Neural cell (in vitro differentiated cells): ENCODE results near the gene DMRT1. TPM values are rescaled to one million over a fixed set of nuclear protein-coding genes. Genes with fewer than 3 reads are reported as not detected.

ENCODE experiments used
- H2AFZ ChIP-seq: fragments of 200-600, 300-800 bp; sonication (generic), shearing (Covaris generic); 2 replicates; pipeline ENCODE4 v1.6.0; 2014; ENCODE audit warnings: low read depth, mild to moderate bottlenecking, antibody characterized with exemption, low read length, moderate library complexity
- H3F3A ChIP-seq: fragments of 200-600 bp; shearing (Covaris generic); 2 replicates; pipeline ENCODE4 v1.6.1; 2016; ENCODE audit warnings: mild to moderate bottlenecking, moderate library complexity, mixed read lengths, antibody characterized with exemption, low read length; ENCODE audit not compliant: insufficient read depth, poor library complexity, severe bottlenecking
- H3K27ac ChIP-seq: fragments of 200-600, 300-800 bp; sonication (generic), shearing (Covaris generic); 2 replicates; pipeline ENCODE4 v1.5.1; 2014; ENCODE audit warnings: mild to moderate bottlenecking, low read length, moderate library complexity
- H3K27me3 ChIP-seq: fragments of 300-800, 200-600 bp; sonication (generic), shearing (Covaris generic); 2 replicates; pipeline ENCODE4 v1.6.0; 2014; ENCODE audit warnings: mild to moderate bottlenecking, low read depth, low read length, moderate library complexity; ENCODE audit not compliant: insufficient read depth
- H3K36me3 ChIP-seq: fragments of 300-800, 200-600 bp; sonication (generic), shearing (Covaris generic); 2 replicates; pipeline ENCODE4 v1.5.1; 2014; ENCODE audit warnings: mild to moderate bottlenecking, antibody characterized with exemption, low read length, moderate library complexity; ENCODE audit not compliant: insufficient read depth
- H3K4me2 ChIP-seq: fragments of 300-800, 200-600 bp; sonication (generic), shearing (Covaris generic); 2 replicates; pipeline ENCODE4 v1.6.0; 2014; ENCODE audit warnings: mild to moderate bottlenecking, low read length
- H3K4me3 ChIP-seq: fragments of 300-800, 200-600 bp; sonication (generic), shearing (Covaris generic); 2 replicates; pipeline ENCODE4 v1.5.1; 2014; ENCODE audit warnings: mild to moderate bottlenecking, low read length, moderate library complexity
- H3K79me2 ChIP-seq: fragments of 200-600 bp; shearing (Covaris generic); replicated peaks from 2 replicates; pipeline ENCODE4 v1.6.0; 2014; ENCODE audit warnings: mild to moderate bottlenecking, low read length, moderate library complexity; ENCODE audit not compliant: insufficient read depth
- H3K9ac ChIP-seq: fragments of 300-800, 200-600 bp; sonication (generic), shearing (Covaris generic); 2 replicates; pipeline ENCODE4 v1.6.1; 2016; ENCODE audit warnings: mild to moderate bottlenecking, low read length, mixed read lengths
- H3K9me2 ChIP-seq: fragments of 200-600 bp; shearing (Covaris generic); 2 replicates; pipeline ENCODE4 v1.6.1; 2016; ENCODE audit warnings: mild to moderate bottlenecking, low read length, mixed read lengths; ENCODE audit not compliant: insufficient read depth
- H3K9me3 ChIP-seq: fragments of 200-600, 300-800 bp; sonication (generic), shearing (Covaris generic); 2 replicates; pipeline ENCODE4 v1.6.1; 2016; ENCODE audit warnings: mild to moderate bottlenecking, mixed run types, low read length, moderate library complexity, mixed read lengths
- H4K20me1 ChIP-seq: fragments of 200-600 bp; shearing (Covaris generic); 2 replicates; pipeline ENCODE4 v1.6.1; 2016; ENCODE audit warnings: mild to moderate bottlenecking, mixed run types; ENCODE audit not compliant: insufficient read depth
- EP300 ChIP-seq: fragments of 450-650 bp; conservative IDR thresholded peaks from 2 replicates; pipeline ENCODE4 v1.6.1; 2014; ENCODE audit warnings: antibody characterized with exemption, mild to moderate bottlenecking, moderate library complexity; ENCODE audit not compliant: poor library complexity, severe bottlenecking
- EZH2 ChIP-seq: fragments of 200-600, 300-800 bp; shearing (Covaris generic), sonication (generic); IDR thresholded peaks from 2 replicates; pipeline ENCODE4 v1.6.1; 2014; ENCODE audit warnings: antibody characterized with exemption, low read length, borderline replicate concordance, mild to moderate bottlenecking; ENCODE audit not compliant: insufficient read depth, poor library complexity, severe bottlenecking
- MXI1 ChIP-seq: fragments of 450-650 bp; conservative IDR thresholded peaks from 2 replicates; pipeline ENCODE4 v1.6.1; 2014; ENCODE audit warnings: antibody characterized with exemption, mild to moderate bottlenecking; ENCODE audit not compliant: poor library complexity, severe bottlenecking
- POLR2AphosphoS5 ChIP-seq: IDR thresholded peaks from 2 replicates; pipeline ENCODE4 v1.6.1; 2012
- RAD21 ChIP-seq: fragments of 450-650 bp; conservative IDR thresholded peaks from 2 replicates; pipeline ENCODE4 v1.6.1; 2014; ENCODE audit warnings: antibody characterized with exemption, mild to moderate bottlenecking, moderate library complexity
- SMC3 ChIP-seq: fragments of 450-650 bp; conservative IDR thresholded peaks from 2 replicates; pipeline ENCODE4 v1.6.1; 2014; ENCODE audit warnings: antibody characterized with exemption, mild to moderate bottlenecking, moderate library complexity; ENCODE audit not compliant: poor library complexity
- TAF1 ChIP-seq: IDR thresholded peaks from 2 replicates; pipeline ENCODE4 v1.6.1; 2012; ENCODE audit warnings: low read depth
- polyA plus RNA-seq: library from polyadenylated mRNA; depleted of rRNA; stranded (reverse); fragments of >200 nt; gene quantifications from 2 replicates; pipeline ENCODE4 v1.2.3, GENCODE V29; 2014
- TF ChIP-seq, protein P1 (sequence below): IDR thresholded peaks from 2 replicates; pipeline ENCODE4 v1.6.1; 2012; ENCODE audit warnings: borderline replicate concordance
- TF ChIP-seq, protein P2 (sequence below): fragments of 450-650 bp; IDR thresholded peaks from 2 replicates; pipeline ENCODE4 v1.5.1; 2014; ENCODE audit warnings: antibody characterized with exemption, mild to moderate bottlenecking, moderate library complexity; ENCODE audit not compliant: poor library complexity, severe bottlenecking

The DMRT1 gene
- polyA plus RNA-seq, 1 donor from 2014 or later: 0.26 TPM

DNA sequence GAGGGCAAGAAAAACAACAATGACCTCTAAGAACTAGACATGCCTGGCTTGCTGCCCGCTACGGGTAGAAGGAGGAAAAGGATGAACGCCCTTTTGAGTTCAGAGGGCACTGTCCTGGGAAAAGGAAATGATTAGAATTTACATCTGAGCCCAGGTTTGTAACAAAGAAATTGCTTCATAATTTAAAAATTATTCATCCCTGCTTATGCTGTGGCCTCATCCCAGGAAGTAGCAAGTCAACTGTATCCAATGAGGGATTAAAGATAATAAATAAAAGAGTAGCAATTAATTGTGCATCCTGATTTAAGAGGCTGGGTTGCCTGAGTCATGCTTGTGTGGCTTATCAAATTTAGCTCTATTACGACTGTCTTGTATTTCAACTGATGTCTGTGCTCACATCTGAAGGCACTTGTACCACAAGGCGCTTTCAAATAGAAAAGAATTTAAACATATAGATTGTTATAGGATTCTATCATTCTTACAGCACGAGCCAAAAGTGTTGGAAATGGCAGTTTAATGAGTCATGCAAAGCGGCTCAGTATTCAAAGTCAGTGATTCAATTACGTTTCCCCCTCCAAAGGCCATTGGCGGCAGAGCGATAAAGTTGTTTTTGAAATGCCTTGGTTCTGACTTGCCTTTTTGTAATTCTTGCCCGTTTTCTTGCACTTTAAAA lies 40.0 kb upstream of the DMRT1 start:
- no peak overlapping the region for H3K4me2 ChIP-seq
- no peaks in the 10 kb centered on the region for H3K36me3 ChIP-seq
- H4K20me1 ChIP-seq: no peaks in the 10 kb centered on the region
- no peaks in the 10 kb centered on the region for H3K9me2 ChIP-seq
- H2AFZ ChIP-seq: no peak overlapping the region
- H3K9me3 ChIP-seq: no peaks in the 10 kb centered on the region
- no peaks in the 10 kb centered on the region for H3K27me3 ChIP-seq
- no peak overlapping the region for H3K27ac ChIP-seq
- TF ChIP-seq SMC3 (no peak), RAD21 (no peak), EZH2 (no peak), POLR2AphosphoS5 (no peak), MXI1 (no peak), EP300 (no peak), TAF1 (no peak)
- TF ChIP-seq, protein P1, sequence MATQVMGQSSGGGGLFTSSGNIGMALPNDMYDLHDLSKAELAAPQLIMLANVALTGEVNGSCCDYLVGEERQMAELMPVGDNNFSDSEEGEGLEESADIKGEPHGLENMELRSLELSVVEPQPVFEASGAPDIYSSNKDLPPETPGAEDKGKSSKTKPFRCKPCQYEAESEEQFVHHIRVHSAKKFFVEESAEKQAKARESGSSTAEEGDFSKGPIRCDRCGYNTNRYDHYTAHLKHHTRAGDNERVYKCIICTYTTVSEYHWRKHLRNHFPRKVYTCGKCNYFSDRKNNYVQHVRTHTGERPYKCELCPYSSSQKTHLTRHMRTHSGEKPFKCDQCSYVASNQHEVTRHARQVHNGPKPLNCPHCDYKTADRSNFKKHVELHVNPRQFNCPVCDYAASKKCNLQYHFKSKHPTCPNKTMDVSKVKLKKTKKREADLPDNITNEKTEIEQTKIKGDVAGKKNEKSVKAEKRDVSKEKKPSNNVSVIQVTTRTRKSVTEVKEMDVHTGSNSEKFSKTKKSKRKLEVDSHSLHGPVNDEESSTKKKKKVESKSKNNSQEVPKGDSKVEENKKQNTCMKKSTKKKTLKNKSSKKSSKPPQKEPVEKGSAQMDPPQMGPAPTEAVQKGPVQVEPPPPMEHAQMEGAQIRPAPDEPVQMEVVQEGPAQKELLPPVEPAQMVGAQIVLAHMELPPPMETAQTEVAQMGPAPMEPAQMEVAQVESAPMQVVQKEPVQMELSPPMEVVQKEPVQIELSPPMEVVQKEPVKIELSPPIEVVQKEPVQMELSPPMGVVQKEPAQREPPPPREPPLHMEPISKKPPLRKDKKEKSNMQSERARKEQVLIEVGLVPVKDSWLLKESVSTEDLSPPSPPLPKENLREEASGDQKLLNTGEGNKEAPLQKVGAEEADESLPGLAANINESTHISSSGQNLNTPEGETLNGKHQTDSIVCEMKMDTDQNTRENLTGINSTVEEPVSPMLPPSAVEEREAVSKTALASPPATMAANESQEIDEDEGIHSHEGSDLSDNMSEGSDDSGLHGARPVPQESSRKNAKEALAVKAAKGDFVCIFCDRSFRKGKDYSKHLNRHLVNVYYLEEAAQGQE: no peak
- TF ChIP-seq, protein P2, sequence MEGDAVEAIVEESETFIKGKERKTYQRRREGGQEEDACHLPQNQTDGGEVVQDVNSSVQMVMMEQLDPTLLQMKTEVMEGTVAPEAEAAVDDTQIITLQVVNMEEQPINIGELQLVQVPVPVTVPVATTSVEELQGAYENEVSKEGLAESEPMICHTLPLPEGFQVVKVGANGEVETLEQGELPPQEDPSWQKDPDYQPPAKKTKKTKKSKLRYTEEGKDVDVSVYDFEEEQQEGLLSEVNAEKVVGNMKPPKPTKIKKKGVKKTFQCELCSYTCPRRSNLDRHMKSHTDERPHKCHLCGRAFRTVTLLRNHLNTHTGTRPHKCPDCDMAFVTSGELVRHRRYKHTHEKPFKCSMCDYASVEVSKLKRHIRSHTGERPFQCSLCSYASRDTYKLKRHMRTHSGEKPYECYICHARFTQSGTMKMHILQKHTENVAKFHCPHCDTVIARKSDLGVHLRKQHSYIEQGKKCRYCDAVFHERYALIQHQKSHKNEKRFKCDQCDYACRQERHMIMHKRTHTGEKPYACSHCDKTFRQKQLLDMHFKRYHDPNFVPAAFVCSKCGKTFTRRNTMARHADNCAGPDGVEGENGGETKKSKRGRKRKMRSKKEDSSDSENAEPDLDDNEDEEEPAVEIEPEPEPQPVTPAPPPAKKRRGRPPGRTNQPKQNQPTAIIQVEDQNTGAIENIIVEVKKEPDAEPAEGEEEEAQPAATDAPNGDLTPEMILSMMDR: no peak
- H3K4me3 ChIP-seq: no peak overlapping the region
- no peaks in the 10 kb centered on the region for H3K79me2 ChIP-seq
- no peaks in the 10 kb centered on the region for H3F3A ChIP-seq
- H3K9ac ChIP-seq: no peak overlapping the region

DNA sequence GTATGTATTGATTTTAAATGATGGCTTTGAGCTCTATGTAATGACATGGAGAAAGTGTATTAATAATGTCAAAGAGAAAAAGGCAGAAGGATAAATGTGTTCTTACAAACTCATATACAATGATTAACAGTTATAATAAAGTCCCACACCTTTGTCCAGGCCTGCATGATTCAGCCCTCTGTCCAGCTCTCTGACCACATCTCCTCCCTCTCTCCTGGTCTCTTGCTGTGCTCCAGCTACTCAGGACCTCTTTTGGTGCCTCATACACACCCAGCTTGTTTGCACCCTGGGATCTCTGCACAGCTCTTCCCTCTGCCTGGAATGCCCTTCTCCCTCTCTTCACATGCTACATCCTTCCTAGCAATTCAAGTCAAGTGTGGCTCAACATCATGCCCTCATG lies 37.5 kb upstream of the DMRT1 start:
- Histone ChIP-seq H3K79me2 (no peaks in the 10 kb centered on the region), H3K9ac (no peak overlapping the region), H3F3A (no peaks in the 10 kb centered on the region), H3K4me2 (no peak overlapping the region), H3K9me3 (no peaks in the 10 kb centered on the region), H3K27me3 (no peaks in the 10 kb centered on the region), H3K4me3 (no peak overlapping the region), H3K27ac (no peak overlapping the region), H3K36me3 (no peaks in the 10 kb centered on the region), H2AFZ (no peak overlapping the region), H4K20me1 (no peaks in the 10 kb centered on the region), H3K9me2 (no peaks in the 10 kb centered on the region)
- TF ChIP-seq EZH2: no peak
- no peak for TF ChIP-seq RAD21
- no peak for TF ChIP-seq MXI1
- TF ChIP-seq, protein P1: no peak
